GM21390 (cell line): ENCODE data around the gene IL11RA.

Experiments used
- ATAC-seq: cut with Tn5 transposase; IDR thresholded peaks from one replicate; pipeline ENCODE4 v1.9.1; 2021; ENCODE audit not compliant: unreplicated experiment

The IL11RA gene

GRCh38 chr9:34651876-34652601 is at the start of gene IL11RA:
IL11RA (plus strand) TSS chr9:34652185; CDS start chr9:34655218, 3,033 bp downstream.
- no peak for ATAC-seq

- no peak for ATAC-seq
Observed at GRCh38 chr9:34603610-34604231, 48.3 kb upstream of the IL11RA start.

- no peak for ATAC-seq
Observed at GRCh38 chr9:34606190-34606589, 45.8 kb upstream of the IL11RA start.

- no peak for ATAC-seq
Observed at GRCh38 chr9:34606905-34607304, 45.1 kb upstream of the IL11RA start.

- ATAC-seq: no peak
Observed at GRCh38 chr9:34607331-34607730, 44.7 kb upstream of the IL11RA start.

- no peak for ATAC-seq
Observed at GRCh38 chr9:34610434-34611206, 41.4 kb upstream of the IL11RA start.

GRCh38 chr9:34611251-34611810 is 40.7 kb upstream of the IL11RA start:
- ATAC-seq: peak; percentile 12

- ATAC-seq: peak; percentile 87
Observed at GRCh38 chr9:34611811-34612787, 39.9 kb upstream of the IL11RA start, which contains the start of gene RPP25L. RPP25L (minus strand) TSS chr9:34612097; CDS start chr9:34611296, 801 bp downstream.

GRCh38 chr9:34612788-34613390 is 39.1 kb upstream of the IL11RA start:
- ATAC-seq: no peak

GRCh38 chr9:34615132-34615531 is 36.9 kb upstream of the IL11RA start:
- no peak for ATAC-seq

GRCh38 chr9:34620061-34620994 is 31.7 kb upstream of the IL11RA start, which contains the start of gene DCTN3:
DCTN3 (minus strand) TSS chr9:34620495; CDS start chr9:34620464, 31 bp downstream.
- peak; percentile 100 for ATAC-seq

- no peak for ATAC-seq
Observed at GRCh38 chr9:34623374-34624235, 28.4 kb upstream of the IL11RA start.

- ATAC-seq: no peak
Observed at GRCh38 chr9:34624475-34625185, 27.4 kb upstream of the IL11RA start.

- ATAC-seq: no peak
Observed at GRCh38 chr9:34625186-34625486, 26.8 kb upstream of the IL11RA start.

- ATAC-seq: no peak
Observed at GRCh38 chr9:34627716-34628655, 24.0 kb upstream of the IL11RA start.
